Activated naive CD4-positive, alpha-beta T cell treated with Interleukin-2 at 50 U/mL for 16 hours (primary cell): ENCODE results near the gene ALX4.

Experiments
- DNase-seq: peaks from one replicate; pipeline ENCODE4 v3.0.0-alpha.2; 2020

ALX4 gene

GRCh38 chr11:44267006-44267749, 42.8 kb downstream of the ALX4 start:
- DNase-seq, result no peak

- no peak for DNase-seq
Observed at GRCh38 chr11:44266056-44266780, 43.7 kb downstream of the ALX4 start.

GRCh38 chr11:44264761-44265160, 45.2 kb downstream of the ALX4 start:
- no peak for DNase-seq

DNA sequence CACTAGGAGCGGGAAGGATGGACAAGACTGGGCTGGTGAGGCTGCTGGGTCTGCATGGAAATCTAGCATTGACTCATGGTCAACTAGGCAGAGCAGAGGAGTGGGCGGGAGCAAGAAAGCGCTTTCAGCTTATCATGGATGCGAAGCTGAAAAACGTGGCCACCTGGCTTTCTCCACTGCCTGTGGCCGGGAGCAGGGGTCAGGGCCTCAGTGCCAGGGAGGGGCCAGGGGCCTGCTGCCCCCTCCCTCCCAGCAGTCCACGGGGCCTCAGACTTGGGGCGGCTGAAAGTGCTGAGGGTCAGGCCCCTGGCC, 45.5 kb downstream of the ALX4 start:
- DNase-seq, result no peak

GRCh38 chr11:44263738-44264437, 46.1 kb downstream of the ALX4 start:
- DNase-seq, result no peak

DNA sequence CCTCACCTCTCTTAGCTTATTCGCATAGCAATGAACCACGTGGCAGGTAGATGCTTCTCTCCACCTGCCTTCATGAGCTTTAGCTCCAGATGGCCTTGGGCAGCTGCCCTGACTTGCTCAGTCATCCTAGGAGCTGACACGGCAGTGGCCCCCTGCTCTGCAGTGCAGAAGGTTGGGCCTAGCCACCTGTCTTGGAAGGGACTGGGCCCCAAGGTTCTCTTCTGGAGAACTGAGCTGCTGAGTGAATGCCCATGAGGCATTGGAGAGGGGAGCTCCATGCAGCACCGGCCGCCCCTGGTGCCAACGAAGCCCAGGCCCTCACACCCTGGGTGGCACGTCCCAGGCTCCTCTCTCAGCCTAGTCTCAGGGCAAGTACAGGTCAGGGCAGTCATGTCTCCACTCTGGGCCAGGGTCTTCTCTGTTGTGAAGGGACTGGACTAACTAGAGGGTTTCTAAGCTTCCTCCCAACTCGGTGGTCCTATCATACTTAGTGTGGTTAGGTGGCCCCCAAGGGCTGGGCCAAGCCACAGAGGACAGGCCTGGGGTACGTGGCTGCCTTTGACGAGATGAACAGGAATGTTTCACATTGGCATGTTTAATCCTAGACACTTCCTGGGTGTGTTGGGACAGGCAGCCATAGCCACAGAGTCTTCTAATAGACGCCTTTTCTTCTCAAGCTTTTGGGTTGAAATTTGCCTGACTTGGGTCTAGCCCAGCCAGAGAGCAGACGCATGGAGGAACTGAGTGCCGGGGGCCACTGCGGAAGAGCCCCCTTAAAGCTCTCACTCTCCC, 47.9 kb downstream of the ALX4 start:
- DNase-seq, result no peak

DNA sequence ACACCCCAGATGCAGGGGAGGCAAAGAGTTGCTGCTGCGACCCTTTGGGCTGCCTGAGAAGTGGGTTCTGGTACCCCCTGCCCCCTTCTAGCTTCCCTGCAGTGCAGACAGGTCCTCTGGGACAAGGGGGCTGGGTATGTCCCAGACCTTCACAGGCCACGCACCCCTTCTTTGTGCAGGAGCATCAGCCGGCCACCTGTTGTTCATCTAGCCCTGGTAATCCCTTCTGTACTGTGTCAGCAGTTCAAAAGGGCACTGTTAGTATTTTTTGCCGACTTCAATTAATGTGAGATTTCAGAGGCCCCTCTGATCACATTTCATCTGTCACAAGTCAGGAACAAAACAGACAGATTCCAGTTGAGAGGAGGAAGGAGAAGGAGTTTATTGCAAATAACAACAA, 49.9 kb downstream of the ALX4 start:
- no peak for DNase-seq

- no peak for DNase-seq
Observed at GRCh38 chr11:44258839-44259420, 51.0 kb downstream of the ALX4 start.

- DNase-seq, result no peak
Observed at GRCh38 chr11:44258190-44258489, 51.8 kb downstream of the ALX4 start.

DNA sequence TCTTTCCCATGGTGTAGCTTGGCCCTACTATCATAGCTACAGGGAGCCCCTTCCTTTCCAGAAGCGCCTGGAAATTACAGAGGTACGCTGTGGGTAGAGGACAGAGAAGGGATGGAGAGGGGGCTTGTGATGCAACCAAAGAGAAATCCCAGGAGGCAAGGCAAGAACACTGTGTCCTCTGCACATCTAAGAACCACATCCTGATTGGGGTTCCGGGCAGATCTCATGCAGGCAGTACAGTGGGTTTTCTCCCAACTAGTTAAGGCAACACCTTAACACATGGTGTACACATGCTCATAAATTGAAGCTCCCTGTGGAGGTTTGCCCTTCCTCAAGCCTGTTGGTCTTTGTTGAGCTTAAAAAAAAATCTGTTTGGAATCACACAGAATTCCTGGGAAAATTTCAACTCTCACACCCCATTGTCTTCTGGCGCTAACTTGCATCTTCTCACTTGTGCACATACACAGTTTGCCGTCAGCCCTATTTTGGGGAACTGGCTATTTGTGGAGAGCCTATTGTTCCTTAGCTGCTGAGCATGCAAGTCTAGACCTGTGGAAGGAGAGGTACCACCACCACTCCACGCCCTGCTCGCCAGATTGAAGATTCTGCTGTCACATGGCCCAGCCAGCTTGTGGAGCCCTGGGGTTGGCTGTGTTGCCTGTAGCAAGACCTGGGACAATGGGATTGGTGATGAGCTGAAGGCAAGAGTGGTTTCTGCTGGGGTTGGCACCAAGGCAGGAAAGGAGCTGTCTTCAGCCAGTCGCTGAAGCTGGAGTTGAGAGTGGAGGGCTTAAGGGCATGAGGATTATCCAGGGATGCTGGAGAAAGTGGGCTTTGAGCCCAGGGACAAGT, 52.4 kb downstream of the ALX4 start:
- no peak for DNase-seq

DNA sequence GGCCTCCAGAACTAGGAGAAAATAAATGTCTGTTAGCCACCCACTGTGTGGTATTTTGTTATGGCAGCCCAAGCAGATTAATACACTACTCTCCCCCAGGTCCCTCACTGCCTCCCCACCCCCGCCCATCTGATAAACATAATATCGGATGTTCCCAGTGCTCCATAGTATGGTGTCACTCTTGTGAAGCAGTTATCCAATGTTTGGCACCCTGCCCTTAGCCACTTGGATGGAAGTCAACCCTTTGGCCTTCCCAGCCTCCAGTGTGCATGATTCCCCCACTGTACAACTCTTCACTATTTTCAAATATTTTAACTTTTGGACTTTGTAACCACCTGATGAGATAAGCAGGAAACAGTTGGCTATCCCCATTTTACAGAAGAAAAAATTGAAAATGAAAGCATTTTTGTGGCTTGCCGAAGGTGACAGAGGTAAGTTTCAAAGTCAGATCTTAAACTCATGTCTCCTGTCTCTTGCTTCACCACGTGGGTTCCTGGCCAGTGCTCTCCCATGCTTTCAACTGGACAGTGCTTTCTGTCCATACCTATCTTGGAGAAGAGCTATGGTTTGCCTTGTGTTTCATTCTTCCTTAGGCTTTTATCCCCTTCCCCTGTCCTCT, 53.2 kb downstream of the ALX4 start:
- no peak for DNase-seq

GRCh38 chr11:44255406-44256071, 54.4 kb downstream of the ALX4 start:
- no peak for DNase-seq

- no peak for DNase-seq
Observed at GRCh38 chr11:44252999-44253602, 56.8 kb downstream of the ALX4 start.

- no peak for DNase-seq
Observed at GRCh38 chr11:44250421-44250820, 59.5 kb downstream of the ALX4 start.

DNA sequence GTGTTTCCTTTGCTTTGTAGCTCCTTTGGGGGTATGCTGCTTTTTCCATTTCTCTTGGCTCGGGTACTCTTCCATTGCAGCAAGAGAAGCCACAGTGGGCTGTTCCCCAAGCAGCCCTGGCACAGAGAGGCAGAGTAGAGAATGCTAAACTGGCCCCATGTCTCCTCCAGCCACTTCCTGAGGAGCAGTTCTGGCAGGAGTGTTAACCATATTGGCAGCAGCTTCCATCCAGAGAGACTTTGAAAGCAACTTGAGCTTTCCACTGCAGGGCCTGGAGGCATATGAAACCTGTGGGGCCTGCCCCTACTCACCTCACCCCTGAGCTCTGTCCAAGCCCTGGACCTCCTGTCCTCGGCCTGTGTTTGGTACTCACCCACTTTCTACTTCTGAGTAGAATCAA, 61.8 kb downstream of the ALX4 start:
- no peak for DNase-seq

GRCh38 chr11:44247508-44247907, 62.4 kb downstream of the ALX4 start:
- DNase-seq, result no peak

GRCh38 chr11:44246726-44247125, 63.2 kb downstream of the ALX4 start:
- no peak for DNase-seq

- DNase-seq, result no peak
Observed at GRCh38 chr11:44244639-44245310, 65.2 kb downstream of the ALX4 start.

- DNase-seq, result no peak
Observed at GRCh38 chr11:44243595-44244343, 66.2 kb downstream of the ALX4 start.
